IPS DF 6.9 (cell line): Measurements from ENCODE around the gene ENAH.
"Not testable (repeated sequence)": the region's sequence is repeated elsewhere in the genome, so short reads cannot be mapped to it uniquely, and the experiment has no call there.

ENCODE experiments used
- DNase-seq: peaks from one replicate; pipeline ENCODE4 v3.0.0-alpha.2; 2013; ENCODE audit warnings: low read depth, low spot score
- H3K27ac ChIP-seq: one replicate; pipeline ENCODE4 v1.5.1; 2013; ENCODE audit warnings: low read length, control low read depth
- H3K27me3 ChIP-seq: 2 replicates; pipeline ENCODE4 v1.6.1; 2013; ENCODE audit warnings: mild to moderate bottlenecking, low read length; ENCODE audit not compliant: control insufficient read depth, insufficient read depth
- H3K36me3 ChIP-seq: 2 replicates; pipeline ENCODE4 v1.6.1; 2013; ENCODE audit warnings: low read length; ENCODE audit not compliant: control insufficient read depth, insufficient read depth
- H3K4me1 ChIP-seq: 2 replicates; pipeline ENCODE4 v1.6.1; 2013; ENCODE audit warnings: low read length; ENCODE audit not compliant: control insufficient read depth, insufficient read depth
- H3K4me3 ChIP-seq: 2 replicates; pipeline ENCODE4 v1.5.1; 2013; ENCODE audit warnings: mild to moderate bottlenecking, low read length
- H3K9me3 ChIP-seq: 2 replicates; pipeline ENCODE4 v1.6.1; 2013; ENCODE audit warnings: low read length, inconsistent platforms; ENCODE audit not compliant: control insufficient read depth, insufficient read depth
- whole genome bisulfite sequencing: extraction: QIAGEN DNeasy Blood & Tissue Kit; methylation state at CpG from one replicate; pipeline ENCODE4 v1.1.7; 2013; ENCODE audit warnings: mixed read lengths, missing lambda C conversion rate; ENCODE audit not compliant: insufficient read length, insufficient coverage; 5-methylcytosine and 5-hydroxymethylcytosine counted together

Gene ENAH

DNA sequence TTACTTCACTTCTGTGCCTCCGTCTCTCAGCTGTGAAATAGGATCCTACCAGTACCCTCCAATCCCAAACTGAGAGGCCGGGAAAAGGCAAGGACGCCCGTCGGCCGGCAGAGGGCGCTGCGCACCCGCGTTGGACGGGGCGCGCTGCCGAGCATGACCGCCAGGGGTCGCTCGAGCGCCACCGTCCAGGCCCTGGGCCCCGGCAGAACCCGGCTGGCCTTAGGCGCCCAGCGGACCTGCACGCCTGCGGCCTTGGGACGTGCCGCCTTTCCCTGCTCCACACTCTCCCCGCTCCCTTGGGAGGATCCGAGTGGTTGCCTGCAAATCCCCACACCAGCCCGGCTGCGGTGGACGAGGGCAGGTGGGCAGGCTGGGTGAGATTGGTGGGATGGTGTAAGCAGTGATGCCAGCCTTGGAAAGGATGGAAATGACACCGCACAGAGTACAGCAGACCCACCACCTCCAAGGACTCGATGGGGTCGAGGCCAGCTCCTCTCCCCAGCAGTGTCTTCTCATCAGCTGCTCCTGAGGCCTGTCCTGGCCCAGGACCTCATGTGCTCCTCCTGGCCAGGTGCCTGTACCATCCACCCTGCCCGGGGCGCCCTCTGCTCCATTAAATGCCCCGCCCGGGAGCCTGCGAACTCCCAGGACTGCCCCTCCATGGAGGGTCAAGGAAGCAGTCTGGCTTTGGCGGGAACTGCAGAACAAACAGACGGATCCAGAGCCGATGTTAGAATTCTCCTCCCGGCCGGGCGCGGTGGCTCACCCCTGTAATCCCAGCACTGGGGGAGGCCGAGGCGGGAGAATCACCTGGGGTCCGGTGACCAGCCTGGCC, 177.7 kb downstream of the ENAH start:
- Histone ChIP-seq H3K27me3 (no peaks in the 10 kb centered on the region), H3K9me3 (no peaks in the 10 kb centered on the region), H3K4me3 (no peak overlapping the region), H3K36me3 (no peaks in the 10 kb centered on the region), H3K4me1 (no peaks in the 10 kb centered on the region), H3K27ac (no peak overlapping the region)
- DNase-seq = peak; percentile 43
- no CpG with 5 or more reads among the region's 50 CpGs for WGBS

DNA sequence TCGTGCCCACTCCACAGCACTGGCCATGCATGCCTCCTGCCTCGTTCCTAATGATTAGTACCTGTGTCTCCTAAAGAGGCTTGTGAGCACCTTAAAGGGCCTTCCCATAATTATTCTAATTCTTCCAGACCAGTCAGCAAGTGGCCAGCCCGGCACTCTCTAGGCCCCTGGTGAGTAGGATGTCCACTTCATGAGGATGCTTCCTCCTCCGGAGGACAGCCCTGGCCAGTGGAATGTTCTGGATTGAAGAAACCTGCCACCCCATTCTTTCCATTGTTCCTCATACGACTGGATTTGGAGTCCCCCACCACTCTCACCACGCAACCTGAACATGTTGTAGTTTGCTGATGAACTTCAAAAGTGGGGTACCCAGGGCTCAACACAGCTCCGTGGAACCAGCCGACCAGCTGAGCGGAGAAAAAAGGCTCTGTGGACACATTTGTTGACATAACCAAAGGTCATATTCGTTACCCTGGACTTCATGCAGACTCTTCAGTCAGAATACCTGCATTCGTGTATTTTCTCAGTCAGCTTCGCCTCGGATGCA, 178.4 kb downstream of the ENAH start:
- no peak overlapping the region for H3K4me3 ChIP-seq

DNA sequence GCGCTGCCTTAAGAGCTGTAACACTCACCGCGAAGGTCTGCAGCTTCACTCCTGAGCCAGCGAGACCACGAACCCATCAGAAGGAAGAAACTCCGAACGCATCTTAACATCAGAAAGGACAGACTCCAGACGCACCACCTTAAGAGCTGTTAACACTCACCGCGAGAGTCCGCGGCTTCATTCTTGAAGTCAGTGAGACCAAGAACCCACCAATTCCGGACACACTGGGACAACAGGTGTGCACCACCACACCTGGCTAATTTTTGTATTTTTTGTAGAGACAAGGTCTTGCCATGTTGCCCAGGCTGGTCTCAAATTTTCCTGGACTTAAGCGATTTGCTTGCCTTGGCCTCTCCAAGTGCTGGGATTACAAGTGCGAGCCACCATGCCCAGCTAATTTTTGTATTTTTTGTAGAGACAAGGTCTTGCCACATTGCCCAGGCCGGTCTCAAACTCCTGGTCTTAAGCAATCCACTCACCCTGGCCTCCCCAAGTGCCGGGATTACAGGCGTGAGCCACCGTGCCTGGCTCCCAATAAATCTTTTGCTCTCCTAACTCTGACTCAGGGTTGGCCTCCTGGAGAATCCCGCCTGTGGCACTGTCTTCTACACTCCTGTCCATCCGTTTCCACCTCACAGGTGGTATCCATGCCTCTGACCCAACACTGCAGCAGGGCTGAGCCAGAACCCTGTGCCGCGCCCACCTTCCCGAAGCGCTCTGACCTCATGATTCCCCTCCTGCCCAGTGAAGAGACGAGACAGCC, 179.1 kb downstream of the ENAH start:
- not testable (repeated sequence) for H3K27ac ChIP-seq, H3K4me1 ChIP-seq, H3K27me3 ChIP-seq, H3K9me3 ChIP-seq, H3K36me3 ChIP-seq, H3K4me3 ChIP-seq, DNase-seq
- WGBS = no CpG with 5 or more reads among the region's 26 CpGs

More for the DNA sequence above, 178.4 kb downstream of the ENAH start:
- Histone ChIP-seq H3K36me3 (no peaks in the 10 kb centered on the region), H3K4me1 (no peaks in the 10 kb centered on the region), H3K27ac (no peak overlapping the region), H3K27me3 (no peaks in the 10 kb centered on the region), H3K9me3 (no peaks in the 10 kb centered on the region)
- DNase-seq = no peak
- whole genome bisulfite sequencing = no CpG with 5 or more reads among the region's 13 CpGs

DNA sequence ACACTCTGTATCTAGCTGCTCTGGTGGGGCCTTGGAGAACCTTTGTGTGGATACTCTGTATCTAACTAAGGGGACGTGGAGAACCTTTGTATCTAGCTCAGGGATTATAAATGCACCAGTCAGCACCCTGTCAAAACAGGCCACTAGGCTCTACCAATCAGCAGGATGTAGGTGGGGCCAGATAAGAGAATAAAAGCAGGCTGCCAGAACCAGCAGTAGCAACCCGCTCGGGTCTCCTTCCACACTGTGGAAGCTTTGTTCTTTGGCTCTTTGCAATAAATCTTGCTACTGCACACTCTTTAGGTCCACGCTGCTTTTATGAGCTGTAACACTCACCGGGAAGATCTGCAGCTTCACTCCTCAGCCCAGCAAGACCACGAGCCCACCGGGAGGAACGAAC, 179.7 kb downstream of the ENAH start:
- not testable (repeated sequence) for DNase-seq, H3K4me3 ChIP-seq, H3K27me3 ChIP-seq, H3K4me1 ChIP-seq, H3K9me3 ChIP-seq, H3K36me3 ChIP-seq, H3K27ac ChIP-seq
- no CpG with 5 or more reads among the region's 8 CpGs for WGBS

DNA sequence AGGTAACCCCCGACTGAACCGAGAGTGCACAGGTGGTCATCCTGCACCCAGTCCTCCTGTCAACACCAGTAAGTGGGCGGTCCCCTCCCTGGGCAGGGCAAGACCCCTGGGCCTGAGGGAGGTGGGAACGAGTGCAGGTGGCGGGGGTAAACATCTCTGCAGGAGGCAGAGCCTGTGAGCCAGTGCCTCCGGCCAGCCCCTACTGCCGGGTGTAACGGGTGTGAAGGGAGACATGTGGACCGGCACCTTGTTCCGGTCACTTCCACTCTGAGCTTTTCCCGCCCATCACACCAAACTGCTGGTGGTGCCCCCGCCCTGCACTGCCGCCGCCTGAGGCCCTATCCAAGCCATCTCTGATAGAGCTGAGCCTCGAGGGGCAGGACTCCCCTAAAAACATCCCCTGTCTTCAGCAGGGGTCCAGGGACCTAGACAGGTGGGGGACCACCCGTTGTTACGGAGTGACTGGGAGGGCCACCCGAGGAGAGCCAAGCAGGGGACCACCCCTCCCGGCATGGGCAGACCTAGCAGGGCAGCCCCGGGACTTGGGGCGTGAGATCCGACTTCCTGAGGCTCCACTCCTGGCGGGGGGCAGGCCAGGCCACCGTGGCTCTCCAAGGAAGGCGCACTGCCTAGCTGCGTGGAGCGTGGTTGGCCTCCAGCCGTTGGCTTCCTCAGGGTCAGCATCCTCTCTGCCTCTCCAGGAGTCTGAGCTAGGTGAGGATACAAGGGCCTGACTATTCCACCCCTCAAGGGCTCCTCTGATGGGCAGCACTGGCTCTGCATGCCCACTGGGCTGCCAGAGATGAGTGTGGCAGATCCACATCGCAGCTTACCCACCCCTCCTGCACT, 181.2 kb downstream of the ENAH start:
- no peak for DNase-seq
- H3K9me3 ChIP-seq = no peaks in the 10 kb centered on the region
- no peaks in the 10 kb centered on the region for H3K36me3 ChIP-seq
- H3K27me3 ChIP-seq = no peaks in the 10 kb centered on the region
- H3K27ac ChIP-seq = no peak overlapping the region
- no peaks in the 10 kb centered on the region for H3K4me1 ChIP-seq
- H3K4me3 ChIP-seq = no peak overlapping the region
- WGBS = no CpG with 5 or more reads among the region's 29 CpGs

DNA sequence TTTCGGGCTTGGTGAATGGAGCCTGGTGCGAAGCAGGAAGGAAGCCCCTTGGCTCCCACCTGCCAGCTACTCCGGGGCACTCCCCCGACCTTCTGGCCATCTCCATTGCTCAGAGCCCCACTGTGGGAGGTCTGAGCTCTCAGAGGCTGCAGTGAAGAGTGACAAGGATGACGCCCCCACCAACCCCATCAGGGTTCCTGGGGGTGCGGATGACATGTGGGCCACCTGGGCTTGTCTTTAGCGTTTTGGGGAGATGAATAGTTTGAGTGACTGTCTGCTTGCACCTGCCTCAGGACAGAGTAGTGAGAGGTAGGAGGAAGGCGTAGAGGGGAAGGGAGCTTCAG, 181.8 kb downstream of the ENAH start:
- Histone ChIP-seq H3K27ac (no peak overlapping the region), H3K4me1 (no peaks in the 10 kb centered on the region), H3K27me3 (no peaks in the 10 kb centered on the region), H3K36me3 (no peaks in the 10 kb centered on the region), H3K9me3 (no peaks in the 10 kb centered on the region), H3K4me3 (no peak overlapping the region)
- DNase-seq = no peak
- no CpG with 5 or more reads among the region's 8 CpGs for WGBS

DNA sequence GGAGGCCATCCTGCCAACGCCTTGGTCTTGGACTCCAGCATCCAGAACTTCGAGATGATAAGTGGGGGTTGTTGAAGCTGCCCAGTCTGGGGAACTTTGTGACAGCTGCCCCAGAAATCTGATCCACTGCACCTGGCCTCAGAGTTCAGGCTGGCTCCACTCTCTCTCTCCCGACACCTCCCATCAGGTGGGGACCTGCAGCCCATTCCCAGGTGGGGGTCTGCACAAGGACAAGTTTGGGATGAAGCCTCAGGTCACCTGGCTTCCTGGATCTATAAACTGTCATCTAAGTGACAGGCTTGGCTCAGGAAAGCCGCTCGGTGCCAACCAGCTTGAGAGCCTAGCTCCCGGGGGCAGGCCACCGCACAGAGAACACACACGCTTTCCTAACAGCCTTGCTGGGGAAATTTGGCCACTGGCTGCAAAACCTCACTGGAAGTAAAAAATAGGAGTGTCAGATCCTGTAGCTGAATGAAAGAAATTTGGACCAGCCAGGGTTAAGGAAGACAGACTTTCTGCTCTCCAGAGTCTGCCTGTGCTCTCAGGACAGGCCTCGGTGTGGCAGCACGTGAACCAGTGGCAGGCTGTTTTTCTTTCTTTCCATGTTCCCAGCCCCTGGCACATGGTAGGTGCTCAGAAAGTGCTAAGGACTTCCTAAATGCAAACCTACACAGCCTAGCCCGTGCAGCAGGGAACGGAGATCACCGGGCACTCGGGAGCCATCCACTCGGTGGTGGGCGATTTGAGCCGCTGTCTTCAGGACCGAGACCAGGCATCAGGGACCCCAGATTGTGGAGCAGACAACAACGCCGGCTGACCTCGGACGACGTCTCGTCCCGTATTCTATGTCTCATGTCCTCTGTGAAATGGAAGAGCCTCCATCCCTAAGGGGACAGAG, 182.5 kb downstream of the ENAH start:
- Histone ChIP-seq H3K27me3 (no peaks in the 10 kb centered on the region), H3K4me3 (no peak overlapping the region), H3K9me3 (no peaks in the 10 kb centered on the region), H3K4me1 (peaks cover under 1% of the 10 kb centered on the region; the same call in 1 of the 2 replicates), H3K36me3 (no peaks in the 10 kb centered on the region), H3K27ac (no peak overlapping the region)
- no peak for DNase-seq
- no CpG with 5 or more reads among the region's 25 CpGs for WGBS

DNA sequence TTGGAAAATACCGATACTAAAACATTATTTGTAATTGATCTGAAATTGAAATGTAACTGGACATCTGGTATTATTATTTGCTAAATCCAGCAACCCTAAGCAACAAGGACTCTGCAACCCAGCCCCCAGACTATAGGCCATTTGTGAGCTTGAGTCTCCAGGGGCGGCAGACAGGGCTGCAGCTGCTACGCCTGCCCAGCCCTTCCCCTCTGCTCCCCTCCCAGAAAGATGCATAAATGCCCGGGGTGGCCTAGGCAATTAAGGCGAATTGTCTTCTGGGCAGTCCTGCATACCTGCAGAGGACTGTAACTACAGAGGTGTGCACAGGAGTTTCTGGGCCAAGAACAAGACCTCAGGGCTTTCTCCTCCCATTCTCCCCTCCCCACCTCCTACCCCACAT, 183.9 kb downstream of the ENAH start:
- H3K36me3 ChIP-seq = no peaks in the 10 kb centered on the region
- H3K4me3 ChIP-seq = no peak overlapping the region
- no peak overlapping the region for H3K27ac ChIP-seq
- H3K27me3 ChIP-seq = no peaks in the 10 kb centered on the region
- no CpG with 5 or more reads among the region's 5 CpGs for WGBS
- DNase-seq = no peak
- peaks cover 6% of the 10 kb centered on the region for H3K4me1 ChIP-seq
- H3K9me3 ChIP-seq = no peaks in the 10 kb centered on the region

DNA sequence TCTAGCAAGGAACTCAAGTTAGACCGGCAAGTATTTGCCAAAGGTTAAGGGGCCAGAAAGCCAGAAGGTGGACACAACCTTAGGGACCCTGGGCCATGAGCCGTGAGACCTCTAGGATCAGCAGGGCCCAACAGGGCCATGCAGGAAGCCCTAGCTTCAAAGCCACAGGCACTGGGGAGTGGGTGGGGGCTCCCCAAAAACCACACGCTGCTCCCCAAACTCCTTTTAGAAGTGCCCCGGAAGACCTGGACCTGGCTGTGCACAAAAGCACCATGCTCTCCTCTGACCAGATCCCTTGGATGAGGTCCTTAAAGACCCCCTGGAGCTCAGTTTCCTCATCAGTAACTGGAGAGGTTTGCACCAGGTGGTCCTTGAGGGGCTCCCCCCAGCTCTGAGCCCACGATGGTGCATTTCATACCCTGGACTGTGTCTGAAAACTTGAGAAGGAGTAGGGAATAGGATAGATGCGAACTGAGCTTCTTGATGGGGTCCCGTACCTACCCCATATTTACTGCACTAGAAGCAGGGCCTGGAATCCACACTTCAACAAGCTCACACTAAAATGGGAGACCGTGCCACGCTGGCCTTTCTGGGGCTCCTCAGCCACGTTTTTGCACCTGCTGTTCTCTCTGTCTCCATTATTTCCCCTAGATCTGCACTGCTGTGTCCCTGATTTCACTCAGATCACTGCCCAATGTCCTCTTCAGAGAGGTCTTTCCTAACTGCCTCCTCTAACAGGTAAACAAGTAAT, 184.5 kb downstream of the ENAH start:
- no peaks in the 10 kb centered on the region for H3K27me3 ChIP-seq
- DNase-seq = no peak
- no CpG with 5 or more reads among the region's 10 CpGs for WGBS
- peaks cover 9% of the 10 kb centered on the region for H3K4me1 ChIP-seq
- H3K9me3 ChIP-seq = no peaks in the 10 kb centered on the region
- H3K4me3 ChIP-seq = no peak overlapping the region
- H3K27ac ChIP-seq = no peak overlapping the region
- no peaks in the 10 kb centered on the region for H3K36me3 ChIP-seq
